ENCODE measurements around the gene ST8SIA2. TPM values are rescaled to one million over a fixed set of nuclear protein-coding genes. Genes with fewer than 3 reads are reported as not detected.

The ST8SIA2 gene
- total and polyA plus RNA-seq, 2 donors from 2014 or later, result 0.38 TPM; not detected in 1

DNA sequence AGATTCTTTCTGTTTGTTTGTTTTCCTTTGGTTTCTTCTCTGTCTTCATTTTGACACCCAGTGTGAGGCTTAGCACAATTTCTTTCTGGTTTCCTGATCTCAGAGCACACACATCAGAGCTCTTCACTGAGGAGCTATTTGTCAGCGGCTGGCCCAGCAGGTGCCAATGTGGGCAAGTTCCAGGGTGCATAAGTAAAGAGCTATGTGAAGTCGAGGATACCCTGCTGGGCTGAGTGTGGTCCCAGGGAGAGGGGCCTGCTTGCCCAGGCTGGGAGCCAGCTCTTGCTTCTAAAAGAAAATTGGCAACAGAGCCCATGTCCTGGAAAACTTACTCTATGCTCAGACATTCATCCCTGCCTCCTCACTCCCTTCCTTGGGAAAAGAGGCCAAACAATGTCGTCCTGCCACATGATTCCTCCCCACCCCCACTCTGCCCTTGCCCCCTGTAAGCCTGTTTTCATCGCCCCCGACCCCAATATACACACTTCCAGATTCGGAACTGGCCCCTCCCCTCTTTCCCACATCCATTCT is 101.2 kb downstream of the ST8SIA2 start:
- Histone ChIP-seq H3K4me3 (ENCODE audit: low read length in 3 of 3) (no peak overlapping the region), H3K36me3 (ENCODE audit: control insufficient read depth in 2 of 3, insufficient read depth in 3 of 3, low read length in 3 of 3) (no peaks in the 10 kb centered on the region), H3K27ac (ENCODE audit: low read depth in 2 of 2, low read length in 2 of 2) (no peak overlapping the region), H3K27me3 (ENCODE audit: control insufficient read depth, insufficient read depth, low read length) (no peaks in the 10 kb centered on the region), H3K4me1 (ENCODE audit: control insufficient read depth in 2 of 3, insufficient read depth in 2 of 3, low read depth in 1 of 3, low read length in 3 of 3) (no peaks in the 10 kb centered on the region), H3K9ac (ENCODE audit: low read length in 3 of 3) (no peak overlapping the region), H3K9me3 (ENCODE audit: control insufficient read depth in 2 of 3, insufficient read depth in 1 of 3, low read length in 3 of 3) (peaks cover 0 to 2% (median 0%) of the 10 kb centered on the region in 3 donors)
- FAIRE-seq, result no peak
- TF ChIP-seq, protein P1, sequence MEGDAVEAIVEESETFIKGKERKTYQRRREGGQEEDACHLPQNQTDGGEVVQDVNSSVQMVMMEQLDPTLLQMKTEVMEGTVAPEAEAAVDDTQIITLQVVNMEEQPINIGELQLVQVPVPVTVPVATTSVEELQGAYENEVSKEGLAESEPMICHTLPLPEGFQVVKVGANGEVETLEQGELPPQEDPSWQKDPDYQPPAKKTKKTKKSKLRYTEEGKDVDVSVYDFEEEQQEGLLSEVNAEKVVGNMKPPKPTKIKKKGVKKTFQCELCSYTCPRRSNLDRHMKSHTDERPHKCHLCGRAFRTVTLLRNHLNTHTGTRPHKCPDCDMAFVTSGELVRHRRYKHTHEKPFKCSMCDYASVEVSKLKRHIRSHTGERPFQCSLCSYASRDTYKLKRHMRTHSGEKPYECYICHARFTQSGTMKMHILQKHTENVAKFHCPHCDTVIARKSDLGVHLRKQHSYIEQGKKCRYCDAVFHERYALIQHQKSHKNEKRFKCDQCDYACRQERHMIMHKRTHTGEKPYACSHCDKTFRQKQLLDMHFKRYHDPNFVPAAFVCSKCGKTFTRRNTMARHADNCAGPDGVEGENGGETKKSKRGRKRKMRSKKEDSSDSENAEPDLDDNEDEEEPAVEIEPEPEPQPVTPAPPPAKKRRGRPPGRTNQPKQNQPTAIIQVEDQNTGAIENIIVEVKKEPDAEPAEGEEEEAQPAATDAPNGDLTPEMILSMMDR (IDR thresholded peaks at IDR 0.05; ENCODE audit: borderline replicate concordance, extremely low read depth, insufficient read depth), result no peak
- intact Hi-C loops (cut with DNase I), result no loop called here
- DNase-seq, result no peak

DNA sequence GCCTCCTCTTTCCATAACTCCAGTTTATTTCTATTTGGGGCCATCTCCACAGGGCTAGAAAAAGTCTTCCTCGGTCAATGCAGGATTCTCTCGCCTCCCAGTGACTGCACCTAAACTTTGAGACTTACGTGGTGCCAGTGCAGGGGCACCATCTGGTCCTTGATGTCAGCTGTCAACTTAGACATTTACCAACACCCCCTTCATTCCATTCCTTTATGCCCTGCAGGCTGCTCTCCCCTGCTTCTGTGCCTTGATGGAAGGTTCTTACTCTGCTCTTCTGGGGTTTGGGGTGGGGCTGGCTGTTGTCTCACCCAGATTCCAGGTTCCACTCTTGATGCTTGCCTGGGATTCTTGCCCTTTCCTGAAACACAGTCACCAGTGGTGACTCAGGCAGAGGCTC is 101.8 kb downstream of the ST8SIA2 start:
- H3K9ac ChIP-seq (ENCODE audit: low read length in 3 of 3), result no peak overlapping the region
- H3K27me3 ChIP-seq (ENCODE audit: control insufficient read depth, insufficient read depth, low read length), result no peaks in the 10 kb centered on the region
- FAIRE-seq, result no peak
- TF ChIP-seq, protein P1 (IDR thresholded peaks at IDR 0.05; ENCODE audit: borderline replicate concordance, extremely low read depth, insufficient read depth), result no peak
- no peak overlapping the region for H3K27ac ChIP-seq (ENCODE audit: low read depth in 2 of 2, low read length in 2 of 2)
- no peaks in the 10 kb centered on the region for H3K9me3 ChIP-seq (ENCODE audit: control insufficient read depth in 2 of 3, insufficient read depth in 1 of 3, low read length in 3 of 3)
- H3K4me1 ChIP-seq (ENCODE audit: control insufficient read depth in 2 of 3, insufficient read depth in 2 of 3, low read depth in 1 of 3, low read length in 3 of 3), result no peaks in the 10 kb centered on the region
- no peaks in the 10 kb centered on the region for H3K36me3 ChIP-seq (ENCODE audit: control insufficient read depth in 2 of 3, insufficient read depth in 3 of 3, low read length in 3 of 3)
- no peak overlapping the region for H3K4me3 ChIP-seq (ENCODE audit: low read length in 3 of 3)
- intact Hi-C loops (cut with DNase I), result no loop called here
- DNase-seq, result no peak

DNA sequence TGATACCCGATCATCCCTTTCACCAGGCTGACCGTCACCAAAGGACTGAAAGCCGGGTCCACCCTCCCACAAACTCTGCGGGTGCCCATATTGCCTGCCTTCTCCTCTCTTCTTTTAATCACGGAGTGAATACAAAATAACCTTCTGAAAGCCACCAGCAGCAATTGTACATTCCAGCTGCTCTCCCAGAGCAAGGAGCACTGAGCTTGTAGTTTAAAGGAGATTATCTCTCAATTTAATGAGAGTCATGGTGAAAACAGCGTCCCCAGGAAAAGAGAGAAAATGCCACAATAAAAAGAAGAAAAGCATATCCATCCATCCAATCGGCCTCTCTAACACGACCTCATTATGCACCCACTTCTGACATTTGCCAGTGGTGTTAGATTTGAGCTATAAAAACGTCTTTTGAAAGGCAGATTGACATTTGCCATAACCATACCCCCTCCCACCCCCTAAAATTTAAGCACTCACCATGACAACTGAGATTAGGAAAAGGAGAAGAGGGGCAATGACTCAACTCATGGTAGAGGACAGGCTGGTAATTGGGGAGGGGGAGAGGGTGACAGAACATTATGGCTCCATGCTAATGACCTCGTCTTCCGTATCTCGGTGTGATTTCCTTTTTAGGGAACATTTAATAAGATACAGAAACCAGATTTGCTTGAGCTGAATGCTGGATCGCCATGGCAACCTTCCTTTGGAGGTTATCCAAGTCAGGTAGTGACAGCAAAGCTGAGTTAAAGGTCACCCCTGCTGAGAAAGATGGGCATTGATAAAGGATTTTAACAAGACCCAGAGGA is 106.2 kb downstream of the ST8SIA2 start:
- TF ChIP-seq, protein P1 (IDR thresholded peaks at IDR 0.05; ENCODE audit: borderline replicate concordance, extremely low read depth, insufficient read depth), result no peak
- no peaks in the 10 kb centered on the region for H3K27me3 ChIP-seq (ENCODE audit: control insufficient read depth, insufficient read depth, low read length)
- FAIRE-seq, result no peak
- DNase-seq, result no peak
- H3K4me1 ChIP-seq (ENCODE audit: control insufficient read depth in 2 of 3, insufficient read depth in 2 of 3, low read depth in 1 of 3, low read length in 3 of 3), result no peaks in the 10 kb centered on the region
- no peak overlapping the region for H3K9ac ChIP-seq (ENCODE audit: low read length in 3 of 3)
- H3K4me3 ChIP-seq (ENCODE audit: low read length in 3 of 3), result no peak overlapping the region
- no peak overlapping the region for H3K27ac ChIP-seq (ENCODE audit: low read depth in 2 of 2, low read length in 2 of 2)
- H3K36me3 ChIP-seq (ENCODE audit: control insufficient read depth in 2 of 3, insufficient read depth in 3 of 3, low read length in 3 of 3), result no peaks in the 10 kb centered on the region
- intact Hi-C loops (cut with DNase I), result no loop called here
- H3K9me3 ChIP-seq (ENCODE audit: control insufficient read depth in 2 of 3, insufficient read depth in 1 of 3, low read length in 3 of 3), result no peaks in the 10 kb centered on the region

All from kidney (tissue), 14 donors.